Omental fat pad (tissue), 4 donors: ENCODE measurements around the gene CNTNAP1. TPM values are rescaled to one million over a fixed set of nuclear protein-coding genes. Genes with fewer than 3 reads are reported as not detected.
"Not testable (repeated sequence)": the region's sequence is repeated elsewhere in the genome, so short reads cannot be mapped to it uniquely, and the experiment has no call there.

ENCODE experiments used
- ATAC-seq: fragments of 150-250 bp; one replicate; pipeline ENCODE4 v1.9.1; 2016; ENCODE audit warnings: mild to moderate bottlenecking, moderate library complexity; ENCODE audit not compliant: low FRiP score
- DNase-seq: peaks from one replicate; pipeline ENCODE4 v3.0.0-alpha.2; 2019; ENCODE audit warnings: low spot score
- CTCF ChIP-seq, 3 donors: fragments of 450-650 bp; IDR thresholded peaks; one replicate each; pipeline ENCODE4 v1.5.1; 2016 to 2017; ENCODE audit warnings: antibody characterized with exemption in 3 of 3, mild to moderate bottlenecking in 3 of 3, moderate library complexity in 2 of 3
- total RNA-seq, 4 donors: library from RNA; depleted of rRNA; stranded (reverse); fragments of >200 nt; gene quantifications; one replicate each; pipeline ENCODE4 v1.1.0, GENCODE V29; 2016

Gene CNTNAP1
- total RNA-seq, 4 donors from 2014 or later = 1.8 to 9.0 (median 4.2) TPM

GRCh38 chr17:42651392-42651791, 30.9 kb upstream of the CNTNAP1 start:
- no peak for ATAC-seq
- no peak for DNase-seq
- no peak for TF ChIP-seq CTCF (IDR thresholded peaks at IDR 0.05)

- DNase-seq = no peak
- no peak for TF ChIP-seq CTCF (IDR thresholded peaks at IDR 0.05)
- ATAC-seq = peak; percentile 79
Measured at GRCh38 chr17:42653179-42654124, 28.9 kb upstream of the CNTNAP1 start.

GRCh38 chr17:42655528-42655927, 26.8 kb upstream of the CNTNAP1 start:
- TF ChIP-seq CTCF (IDR thresholded peaks at IDR 0.05) = no peak
- ATAC-seq = no peak
- DNase-seq = no peak

GRCh38 chr17:42657824-42658588, 24.3 kb upstream of the CNTNAP1 start:
- TF ChIP-seq CTCF (IDR thresholded peaks at IDR 0.05) = no peak
- no peak for ATAC-seq
- no peak for DNase-seq

GRCh38 chr17:42659079-42659931, 23.0 kb upstream of the CNTNAP1 start, which contains the start of gene TUBG2:
Gene TUBG2 (plus strand): TSS chr17:42659284. CDS start chr17:42659504, 220 bp downstream.
- peak; percentile 91 for ATAC-seq
- no peak for TF ChIP-seq CTCF (IDR thresholded peaks at IDR 0.05)

GRCh38 chr17:42659932-42660274, 22.4 kb upstream of the CNTNAP1 start:
- peak; percentile 60 for ATAC-seq
- not testable (repeated sequence) for DNase-seq

More at GRCh38 chr17:42659079-42659931, 23.0 kb upstream of the CNTNAP1 start, which contains the start of gene TUBG2:
- DNase-seq = no peak
